ENCODE results near the gene AHCY. TPM values are rescaled to one million over a fixed set of nuclear protein-coding genes. Genes with fewer than 3 reads are reported as not detected.

Gene AHCY
- total RNA-seq, 6 experiments from 2014 or later = 66.5 to 142 (median 111) TPM

GRCh38 chr20:34302312-34302722 is 838 bp downstream of the AHCY start:
- Histone ChIP-seq H3K9me3 (no peaks in the 10 kb centered on the region), H3K36me3 (no peaks in the 10 kb centered on the region), H3K27ac (peak overlapping the region; percentile 57 to 77 (median 72)), H3K27me3 (no peaks in the 10 kb centered on the region), H3K4me1 (peaks cover 0 to 57% (median 14%) of the 10 kb centered on the region in 4 donors), H3K4me3 (peak overlapping the region; percentile 73 to 85 (median 80))
- DNase-seq (no peak), ATAC-seq (no peak)
- intact Hi-C loops (cut with DNase I) = no loop called here
- TF ChIP-seq CTCF (IDR thresholded peaks at IDR 0.05) = peak in 1 of 4 donors; percentile 12
- no peak for TF ChIP-seq POLR2A (IDR thresholded peaks at IDR 0.05)
- 16% methylated on average over 9 of the region's 9 CpGs for WGBS (ENCODE audit: insufficient coverage, low coverage, low lambda C conversion rate, missing lambda C conversion rate)

GRCh38 chr20:34301587-34302311 is 1.4 kb downstream of the AHCY start:
- no peak for ATAC-seq
- H3K4me1 ChIP-seq = peaks cover 0 to 55% (median 17%) of the 10 kb centered on the region in 4 donors
- TF ChIP-seq CTCF (IDR thresholded peaks at IDR 0.05) (no peak), POLR2A (IDR thresholded peaks at IDR 0.05) (no peak)
- H3K27me3 ChIP-seq = no peaks in the 10 kb centered on the region
- 74% methylated on average over 15 of the region's 17 CpGs for WGBS (ENCODE audit: insufficient coverage, low coverage, low lambda C conversion rate, missing lambda C conversion rate)
- intact Hi-C loops (cut with DNase I) = no loop called here
- H3K9me3 ChIP-seq = no peaks in the 10 kb centered on the region
- H3K36me3 ChIP-seq = no peaks in the 10 kb centered on the region
- no peak for DNase-seq
- H3K27ac ChIP-seq = peak overlapping the region in 2 of 3 donors; percentile 44 to 77
- peak overlapping the region; percentile 73 to 85 (median 80) for H3K4me3 ChIP-seq

DNA sequence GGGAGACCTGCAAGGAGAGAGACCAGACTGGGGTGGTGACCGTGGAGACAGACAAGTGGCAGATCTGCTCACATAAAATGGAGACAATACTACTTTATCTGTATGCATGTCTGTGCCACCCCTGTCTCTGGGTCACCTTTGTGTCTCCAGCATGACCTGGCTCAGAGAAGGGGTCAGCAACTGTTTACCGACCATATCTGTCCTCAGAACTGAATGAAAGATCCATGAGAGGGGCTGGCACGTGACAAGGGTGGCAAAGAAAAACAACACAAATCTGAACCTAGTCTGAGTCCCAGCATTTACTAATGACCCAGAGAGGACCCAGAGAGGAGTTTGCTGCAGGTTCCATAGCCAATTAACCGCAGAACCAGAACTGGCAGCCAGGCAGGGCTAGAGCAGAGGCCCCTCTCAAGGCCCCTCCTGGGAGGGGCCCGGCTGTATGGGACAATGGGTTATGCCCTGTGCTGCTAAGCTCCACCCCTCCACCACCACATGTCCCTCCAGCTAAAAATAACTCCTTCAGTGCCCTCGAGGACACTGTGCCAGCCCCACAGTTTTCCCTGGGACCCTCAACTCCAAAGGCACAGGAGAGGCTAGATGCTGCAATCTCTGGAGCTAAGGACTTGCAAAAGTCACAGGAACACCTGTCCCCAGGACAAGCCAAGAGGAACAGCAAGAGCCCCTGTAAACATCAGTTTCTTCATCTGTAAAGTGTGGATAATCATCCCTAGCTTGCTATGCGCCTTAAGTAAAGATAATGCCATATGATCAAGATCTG is 2.2 kb downstream of the AHCY start:
- Histone ChIP-seq H3K27ac (peak overlapping the region in 2 of 3 donors; percentile 66 to 77), H3K27me3 (no peaks in the 10 kb centered on the region), H3K4me3 (peak overlapping the region in 2 of 3 donors; percentile 9 to 73), H3K36me3 (no peaks in the 10 kb centered on the region), H3K9me3 (no peaks in the 10 kb centered on the region), H3K4me1 (peaks cover 0 to 54% (median 21%) of the 10 kb centered on the region in 4 donors)
- DNase-seq (peak in 1 of 3 donors; percentile 68), ATAC-seq (peak in 3 of 4 donors; percentile 15 to 29 (median 20))
- TF ChIP-seq CTCF (IDR thresholded peaks at IDR 0.05) (no peak), POLR2A (IDR thresholded peaks at IDR 0.05) (no peak)
- 10% methylated on average over 2 of the region's 7 CpGs for WGBS (ENCODE audit: insufficient coverage, low coverage, low lambda C conversion rate, missing lambda C conversion rate)
- intact Hi-C loops (cut with DNase I) = no loop called here

GRCh38 chr20:34300256-34300806 is 2.8 kb downstream of the AHCY start:
- ATAC-seq = peak in 3 of 4 donors; percentile 11 to 37 (median 32)
- 50% methylated on average over 3 of the region's 3 CpGs for WGBS (ENCODE audit: insufficient coverage, low coverage, low lambda C conversion rate, missing lambda C conversion rate)
- peak in 1 of 3 donors; percentile 35 for DNase-seq
- peaks cover 0 to 48% (median 21%) of the 10 kb centered on the region in 4 donors for H3K4me1 ChIP-seq
- no peaks in the 10 kb centered on the region for H3K9me3 ChIP-seq
- TF ChIP-seq POLR2A (IDR thresholded peaks at IDR 0.05) (no peak), CTCF (IDR thresholded peaks at IDR 0.05) (no peak)
- H3K36me3 ChIP-seq = no peaks in the 10 kb centered on the region
- no peaks in the 10 kb centered on the region for H3K27me3 ChIP-seq
- intact Hi-C loops (cut with DNase I) = no loop called here
- no peak overlapping the region for H3K4me3 ChIP-seq
- H3K27ac ChIP-seq = peak overlapping the region in 2 of 3 donors; percentile 66 to 77
